Duodenal mucosa (tissue), 2 donors: ENCODE results near the gene CLDN7.

ENCODE experiments used
- H3K27ac ChIP-seq: one replicate; pipeline ENCODE4 v1.7.0; 2013; ENCODE audit warnings: low read depth, low read length
- H3K27me3 ChIP-seq, 2 donors: one replicate each; pipeline ENCODE4 v1.7.0; 2013; ENCODE audit warnings: low read length in 2 of 2, control low read depth in 1 of 2; ENCODE audit not compliant: insufficient read depth in 2 of 2, control insufficient read depth in 1 of 2
- H3K36me3 ChIP-seq, 2 donors: one replicate each; pipeline ENCODE4 v1.7.0; 2013; ENCODE audit warnings: low read length in 2 of 2, control low read depth in 1 of 2; ENCODE audit not compliant: insufficient read depth in 2 of 2, control insufficient read depth in 1 of 2
- H3K4me1 ChIP-seq, 2 donors: one replicate each; pipeline ENCODE4 v1.7.0; 2013; ENCODE audit warnings: low read length in 2 of 2, control low read depth in 1 of 2; ENCODE audit not compliant: insufficient read depth in 2 of 2, control insufficient read depth in 1 of 2
- H3K4me3 ChIP-seq, 2 donors: one replicate each; pipeline ENCODE4 v1.7.0; 2013; ENCODE audit warnings: low read length in 2 of 2, low read depth in 1 of 2
- H3K9ac ChIP-seq, 2 donors: one replicate each; pipeline ENCODE4 v1.7.0; 2013; ENCODE audit warnings: low read length in 2 of 2, low read depth in 1 of 2
- H3K9me3 ChIP-seq, 2 donors: one replicate each; pipeline ENCODE4 v1.7.0; 2013; ENCODE audit warnings: low read length in 2 of 2, control low read depth in 1 of 2; ENCODE audit not compliant: control insufficient read depth in 1 of 2

CLDN7 gene

DNA sequence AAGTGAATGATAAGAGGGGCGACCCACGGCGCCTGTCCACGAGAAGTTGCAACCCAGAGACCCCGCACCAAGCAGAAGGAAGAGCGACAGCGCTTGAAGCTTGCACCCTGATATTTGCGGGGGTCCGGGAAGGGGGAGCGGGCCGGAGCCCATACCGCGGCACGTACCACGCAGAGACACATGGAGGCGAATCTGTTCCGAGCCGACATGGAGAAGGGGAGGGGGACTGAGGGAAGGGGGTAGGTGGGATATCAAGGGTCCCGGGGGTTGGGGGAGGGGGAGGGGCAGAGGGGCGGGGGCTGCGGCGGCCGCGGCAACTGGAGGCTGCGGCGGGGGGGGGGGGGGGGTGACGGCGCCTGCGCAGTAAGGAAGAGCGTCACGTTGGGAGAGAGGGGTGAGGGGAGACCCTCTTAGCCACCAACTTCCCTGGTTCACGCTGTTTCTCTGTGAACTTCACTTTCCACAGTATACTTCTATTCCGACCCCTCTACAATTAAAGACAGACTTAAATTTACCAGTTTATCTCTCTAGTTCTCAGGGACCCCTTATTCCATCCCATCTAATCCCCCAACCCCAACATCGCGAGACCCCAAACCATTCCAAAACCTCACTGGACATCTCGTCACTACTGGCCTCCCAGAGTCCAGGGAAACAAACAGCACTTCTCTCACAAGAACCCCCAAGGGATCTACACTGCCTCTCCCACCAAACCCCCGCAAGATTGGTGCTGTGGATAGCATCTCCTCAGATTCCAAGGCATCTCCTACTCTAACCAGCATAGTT lies 50.6 kb downstream of the CLDN7 start:
- Histone ChIP-seq H3K4me1 (peaks cover 7 to 24% of the 10 kb centered on the region in 2 donors), H3K36me3 (no peaks in the 10 kb centered on the region), H3K27me3 (peaks cover 0 to 4% of the 10 kb centered on the region in 2 donors), H3K27ac (no peak overlapping the region), H3K9me3 (no peaks in the 10 kb centered on the region), H3K9ac (no peak overlapping the region), H3K4me3 (no peak overlapping the region)
